GM18909 (cell line): ENCODE results near the gene ZNF22.
A peak's percentile ranks its signal among the peaks of the same experiment; 100 is the strongest.
"Not testable (repeated sequence)": the region's sequence is repeated elsewhere in the genome, so short reads cannot be mapped to it uniquely, and the experiment has no call there.

ENCODE experiments used
- ATAC-seq: cut with Tn5 transposase; IDR thresholded peaks from one replicate; pipeline ENCODE4 v1.9.1; 2021; ENCODE audit warnings: mild to moderate bottlenecking; ENCODE audit not compliant: unreplicated experiment, poor library complexity

ZNF22 gene

GRCh38 chr10:45004661-45005060 is 3.9 kb downstream of the ZNF22 start:
- no peak for ATAC-seq

DNA sequence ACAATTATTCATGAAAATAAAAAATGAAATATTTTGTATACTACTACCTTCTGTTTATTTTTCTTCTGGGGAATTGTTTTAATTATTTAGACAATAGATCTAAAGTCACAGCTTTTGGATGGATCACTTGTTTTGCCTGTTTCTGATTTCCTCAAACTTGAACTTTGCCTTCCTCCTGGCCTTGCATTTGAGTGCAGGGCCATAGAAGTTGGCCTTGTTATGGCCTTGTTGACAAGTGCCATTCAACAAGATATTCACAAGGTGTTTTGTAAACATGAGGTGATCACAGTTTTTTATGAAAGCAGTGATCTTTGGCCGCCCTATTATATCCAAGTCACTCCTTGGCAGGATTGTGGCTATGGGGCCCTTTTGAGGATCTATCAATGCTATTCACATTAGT is 4.6 kb downstream of the ZNF22 start:
- ATAC-seq: no peak

DNA sequence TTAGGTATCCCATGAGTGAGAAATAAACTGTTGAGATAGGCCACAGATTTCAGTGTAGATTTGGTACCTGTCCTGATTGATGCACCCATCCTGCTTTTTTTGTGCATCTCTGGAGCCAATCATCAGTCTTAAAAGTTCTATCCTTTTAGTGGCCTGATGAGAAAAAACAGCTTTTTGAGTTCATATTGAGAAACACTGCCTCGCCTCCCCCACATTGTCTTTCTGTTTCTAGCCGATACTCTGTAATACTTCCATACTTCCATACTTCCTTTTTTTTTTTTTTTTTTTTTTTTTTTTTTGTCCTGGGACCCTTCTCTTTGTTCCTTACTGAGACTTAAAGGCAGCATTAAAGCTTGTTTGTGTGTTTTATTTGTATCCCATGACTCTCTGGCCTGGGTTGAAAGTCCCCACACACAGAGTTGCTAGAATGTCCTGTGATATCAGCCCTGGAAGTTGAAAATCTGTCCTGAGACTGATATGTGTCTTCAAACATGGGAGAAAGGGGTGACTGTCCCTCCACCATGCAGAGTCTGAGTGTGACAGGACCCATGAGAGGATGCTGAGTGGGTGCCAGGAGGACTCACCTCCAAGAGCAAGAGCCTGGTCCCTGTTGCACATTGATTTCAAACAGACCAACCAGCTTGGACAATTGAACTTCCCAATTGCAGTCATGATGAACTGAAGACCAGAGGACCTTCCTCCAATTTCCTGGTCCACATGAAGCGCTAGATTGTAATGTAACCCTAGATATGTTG is 5.7 kb downstream of the ZNF22 start:
- no peak for ATAC-seq

- ATAC-seq: peak; percentile 79
Measured at GRCh38 chr10:45008524-45009161, 7.9 kb downstream of the ZNF22 start.

DNA sequence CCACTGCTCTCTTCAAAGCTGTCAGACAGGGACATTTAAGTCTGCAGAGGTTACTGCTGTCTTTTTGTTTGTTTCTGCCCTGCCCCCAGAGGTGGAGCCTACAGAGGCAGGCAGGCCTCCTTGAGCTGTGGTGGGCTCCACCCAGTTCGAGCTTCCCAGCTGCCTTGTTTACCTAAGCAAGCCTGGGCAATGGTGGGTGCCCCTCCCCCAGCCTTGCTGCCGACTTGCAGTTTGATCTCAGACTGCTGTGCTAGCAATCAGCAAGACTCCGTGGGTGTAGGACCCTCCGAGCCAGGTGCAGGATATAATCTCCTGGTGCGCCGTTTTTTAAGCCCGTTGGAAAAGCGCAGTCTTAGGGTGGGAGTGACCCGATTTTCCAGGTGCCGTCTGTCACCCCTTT is 13.8 kb downstream of the ZNF22 start:
- ATAC-seq: not testable (repeated sequence)

DNA sequence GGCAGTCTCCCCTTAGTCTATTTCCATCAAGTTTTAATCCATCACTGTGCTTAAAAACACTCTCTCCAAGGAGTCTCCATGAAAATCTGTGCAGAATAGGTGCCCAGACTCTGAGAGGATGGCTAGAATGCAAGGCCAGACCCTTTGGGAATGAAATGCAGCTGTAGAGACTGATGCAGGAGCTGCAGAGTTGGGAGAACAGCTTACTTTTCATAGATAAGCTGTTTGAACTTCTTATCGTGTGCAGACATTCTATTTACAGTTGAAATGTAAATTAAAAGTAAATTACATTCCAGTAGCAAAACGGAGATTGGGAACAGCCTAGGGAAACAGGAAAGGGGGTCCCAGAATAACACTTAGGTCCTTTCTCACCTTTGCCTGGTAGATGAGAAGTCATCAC is 14.9 kb downstream of the ZNF22 start:
- no peak for ATAC-seq

DNA sequence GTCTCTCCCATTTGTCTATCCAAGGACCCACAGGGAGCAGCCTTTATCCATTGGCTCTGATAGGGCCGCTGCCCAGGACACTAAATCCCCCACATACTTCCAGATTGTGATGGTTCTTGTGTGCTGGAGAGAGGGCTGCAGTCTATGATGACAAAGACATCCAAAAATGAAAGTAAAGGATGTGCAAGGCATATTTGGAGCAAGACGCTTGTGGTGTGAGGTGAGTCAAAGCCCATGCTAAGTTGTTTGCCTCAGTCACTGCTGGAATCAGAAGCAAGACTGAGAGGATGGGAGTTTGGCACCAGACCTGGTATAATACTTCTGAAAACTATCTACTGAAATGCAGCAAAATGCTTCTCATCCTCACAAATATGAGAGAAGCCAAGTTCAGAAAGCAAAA is 22.7 kb downstream of the ZNF22 start:
- no peak for ATAC-seq

DNA sequence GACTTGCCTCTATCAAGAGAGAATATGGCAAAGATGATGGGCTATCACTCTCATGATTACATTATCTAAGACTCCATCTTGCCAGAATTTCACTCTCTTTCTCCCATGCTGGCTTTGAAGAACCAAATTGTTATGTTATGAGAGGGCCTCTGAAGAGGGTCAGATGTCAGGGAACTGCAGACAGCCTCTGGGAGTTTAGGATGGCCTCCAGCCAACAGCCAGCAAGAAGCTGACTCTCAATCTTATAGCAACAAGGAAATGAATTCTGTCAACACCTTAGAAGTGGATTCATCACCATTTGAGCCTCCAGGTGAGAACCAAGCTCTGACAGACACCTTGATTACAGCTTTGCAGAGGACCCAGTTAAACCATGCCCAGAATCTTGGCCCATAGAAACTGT is 33.6 kb downstream of the ZNF22 start:
- ATAC-seq: no peak

DNA sequence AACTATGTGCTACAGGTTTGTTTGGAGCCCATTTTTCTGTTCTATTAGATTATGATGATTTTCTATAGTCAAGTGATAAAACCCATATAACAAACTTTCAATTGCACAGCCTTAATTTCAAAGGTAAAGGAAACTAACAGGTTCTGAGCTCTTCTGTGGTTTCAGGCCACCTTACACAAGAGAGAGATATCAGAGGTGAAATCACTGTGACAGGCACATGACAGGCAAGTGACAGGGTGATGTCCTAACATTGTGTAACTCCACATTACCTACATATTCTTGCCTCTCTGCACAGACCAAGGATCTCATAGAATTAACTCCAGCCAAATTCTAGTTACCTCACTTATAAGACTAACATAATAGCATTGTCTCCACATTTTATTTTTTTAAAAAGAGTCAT is 35.0 kb downstream of the ZNF22 start:
- no peak for ATAC-seq

- no peak for ATAC-seq
Measured at GRCh38 chr10:45040921-45041542, 40.3 kb downstream of the ZNF22 start.

DNA sequence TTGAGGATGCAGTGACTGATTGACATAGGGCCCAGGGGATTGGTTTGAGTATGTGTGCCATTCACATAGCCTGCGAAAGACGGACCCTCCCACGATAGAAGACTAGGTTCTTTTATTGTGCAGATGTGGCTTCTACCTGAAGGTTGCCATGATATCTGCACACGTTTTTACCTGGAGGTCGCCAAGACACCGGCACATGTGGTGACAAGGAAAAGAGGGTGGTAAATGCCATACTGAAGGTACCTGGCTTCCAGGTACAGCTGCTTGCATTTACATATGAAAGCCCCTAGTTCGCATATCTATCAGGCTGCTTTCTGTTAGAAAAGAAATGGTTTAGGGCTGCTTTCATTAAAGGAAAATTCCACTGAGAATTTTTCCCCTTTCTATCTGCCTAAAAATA is 43.6 kb downstream of the ZNF22 start:
- no peak for ATAC-seq

GRCh38 chr10:45050551-45051235 is 50.0 kb downstream of the ZNF22 start:
- ATAC-seq: no peak

DNA sequence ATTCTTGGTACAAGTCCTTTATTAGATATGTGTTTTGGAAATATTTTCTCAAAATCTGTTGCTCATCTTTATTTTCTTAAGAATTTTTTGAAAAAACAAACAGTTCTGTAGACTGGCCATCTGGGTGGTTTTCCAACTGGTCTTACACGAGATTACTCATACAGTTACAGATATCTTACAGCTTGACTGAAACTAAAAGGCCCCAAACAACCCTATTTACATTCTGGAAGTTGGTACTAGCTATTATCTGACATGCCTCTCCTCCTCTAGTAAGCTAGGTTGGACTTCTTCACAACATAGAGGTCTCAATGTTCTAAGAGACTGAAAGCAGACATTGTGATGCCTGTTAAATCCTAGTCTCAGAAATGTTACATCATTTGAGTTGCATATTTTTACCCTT is 52.0 kb downstream of the ZNF22 start:
- ATAC-seq: no peak

GRCh38 chr10:45053569-45054100 is 52.9 kb downstream of the ZNF22 start:
- no peak for ATAC-seq
